GM21367 (cell line): ENCODE measurements around the gene ZFHX2.

Experiments
- ATAC-seq: cut with Tn5 transposase; IDR thresholded peaks from one replicate; pipeline ENCODE4 v1.9.1; 2021; ENCODE audit not compliant: unreplicated experiment

The ZFHX2 gene

DNA sequence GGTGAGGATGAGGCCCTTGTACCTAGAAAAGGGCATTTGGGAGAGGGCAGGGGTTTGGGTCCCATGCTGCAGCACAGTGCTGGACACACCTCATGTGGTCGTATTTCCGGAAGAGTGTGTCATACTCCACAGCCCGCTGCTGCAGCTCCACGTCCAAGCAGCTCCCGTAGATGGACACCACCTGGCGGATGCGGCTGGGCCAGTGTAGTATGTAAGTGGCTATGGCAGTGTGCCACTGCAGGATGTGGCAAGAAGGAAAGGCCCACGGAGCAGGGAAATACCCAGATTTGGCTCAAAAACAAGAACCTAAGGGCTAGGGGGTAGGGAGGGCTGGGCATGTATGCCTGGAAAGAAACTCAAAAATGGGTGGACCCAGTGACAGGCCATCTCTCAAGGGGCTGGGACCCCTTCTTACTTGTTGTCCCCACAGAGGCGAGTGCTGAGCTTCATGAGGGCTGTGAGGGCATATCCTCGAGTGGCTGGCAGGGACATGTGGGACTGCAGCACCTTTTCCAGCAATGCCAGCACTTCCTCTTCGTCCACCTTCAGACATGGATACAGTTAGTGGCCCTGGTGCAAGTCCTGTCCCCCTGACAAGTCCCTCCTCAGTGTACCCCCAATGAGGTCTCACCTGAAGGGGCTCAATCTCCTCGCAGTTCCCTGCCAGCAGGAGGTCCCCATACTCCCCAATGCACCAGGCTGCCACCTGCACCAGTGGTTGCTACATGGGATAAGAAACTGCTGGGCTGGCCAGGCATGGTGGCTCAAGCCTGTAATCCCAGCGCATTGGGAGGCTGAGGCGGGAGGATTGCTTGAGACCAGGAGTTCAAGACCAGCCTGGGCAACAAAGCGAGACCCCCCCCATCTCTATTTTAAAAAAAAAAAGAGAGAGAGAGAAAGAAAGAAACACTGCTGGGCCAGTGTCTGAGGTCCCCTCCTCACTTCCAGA is 10.6 kb upstream of the ZFHX2 start:
- ATAC-seq = no peak

GRCh38 chr14:23561259-23561658 is 9.7 kb upstream of the ZFHX2 start:
- ATAC-seq = no peak

GRCh38 chr14:23559926-23560520 is 8.5 kb upstream of the ZFHX2 start:
- ATAC-seq = no peak

DNA sequence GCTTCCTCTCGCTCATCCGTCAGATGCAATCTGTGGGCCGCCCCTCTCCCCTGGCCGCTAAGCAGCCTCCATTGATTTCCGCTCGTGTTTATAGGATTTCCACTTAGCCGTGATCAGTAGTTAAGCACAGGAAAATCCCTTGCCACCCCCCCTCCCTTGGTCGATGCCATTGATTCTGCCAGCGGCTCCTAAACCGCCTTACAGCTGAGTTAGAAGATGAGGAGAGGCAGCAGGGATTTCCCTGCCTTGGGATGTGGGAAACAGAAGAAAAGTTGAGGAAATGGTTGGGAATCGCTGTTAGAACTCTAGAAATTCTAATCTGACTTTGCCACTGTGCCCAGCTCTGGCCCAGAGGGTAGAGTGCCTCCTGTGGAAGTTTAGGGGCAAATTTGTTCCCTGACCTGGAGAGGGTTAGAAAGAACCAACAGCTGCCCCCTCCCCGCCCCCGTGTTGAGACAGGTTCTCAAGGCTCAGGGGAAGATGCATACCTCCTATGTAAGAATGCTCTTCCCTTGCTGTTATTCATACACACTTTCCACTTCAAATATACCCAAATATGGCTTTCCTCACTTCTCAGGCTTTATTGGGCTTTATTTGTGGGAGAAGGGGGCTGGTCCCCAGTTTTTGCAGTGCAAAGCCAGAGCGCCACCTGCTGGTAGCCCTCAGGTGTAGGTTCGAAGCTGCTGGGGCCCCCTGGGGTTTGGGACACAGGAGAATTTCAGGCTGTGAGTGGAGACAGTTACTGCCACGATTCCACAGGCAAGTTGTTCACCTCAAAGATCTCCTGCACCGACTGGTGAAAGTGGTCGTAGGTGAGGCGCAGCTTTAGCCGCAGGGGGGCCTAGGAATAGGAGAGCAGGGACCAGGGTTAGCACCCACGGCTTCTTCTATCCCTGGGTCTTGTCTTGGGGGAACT is 7.7 kb upstream of the ZFHX2 start:
- ATAC-seq = no peak

- no peak for ATAC-seq
Measured at GRCh38 chr14:23558346-23559009, 6.9 kb upstream of the ZFHX2 start.

- no peak for ATAC-seq
Measured at GRCh38 chr14:23557946-23558345, 6.4 kb upstream of the ZFHX2 start.

DNA sequence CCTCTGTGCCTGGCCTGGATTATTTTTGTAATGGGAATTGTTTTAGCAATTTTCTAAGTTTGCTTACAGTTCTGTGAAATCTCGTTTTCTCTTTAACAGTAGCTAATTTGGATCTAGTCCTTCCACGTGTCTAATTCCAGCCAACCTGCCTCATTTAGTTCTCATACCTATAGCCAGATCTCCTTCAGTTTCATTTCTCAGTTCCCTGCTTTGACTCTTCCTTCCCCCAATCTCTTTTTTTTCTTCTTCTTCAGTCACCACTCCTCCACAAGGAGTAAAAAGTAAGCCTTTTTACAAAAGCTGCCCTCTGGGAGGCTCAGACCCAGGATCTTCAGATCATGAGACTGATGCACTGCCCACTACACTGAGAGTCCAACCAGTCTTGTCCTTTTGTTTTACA is 6.0 kb upstream of the ZFHX2 start:
- no peak for ATAC-seq

DNA sequence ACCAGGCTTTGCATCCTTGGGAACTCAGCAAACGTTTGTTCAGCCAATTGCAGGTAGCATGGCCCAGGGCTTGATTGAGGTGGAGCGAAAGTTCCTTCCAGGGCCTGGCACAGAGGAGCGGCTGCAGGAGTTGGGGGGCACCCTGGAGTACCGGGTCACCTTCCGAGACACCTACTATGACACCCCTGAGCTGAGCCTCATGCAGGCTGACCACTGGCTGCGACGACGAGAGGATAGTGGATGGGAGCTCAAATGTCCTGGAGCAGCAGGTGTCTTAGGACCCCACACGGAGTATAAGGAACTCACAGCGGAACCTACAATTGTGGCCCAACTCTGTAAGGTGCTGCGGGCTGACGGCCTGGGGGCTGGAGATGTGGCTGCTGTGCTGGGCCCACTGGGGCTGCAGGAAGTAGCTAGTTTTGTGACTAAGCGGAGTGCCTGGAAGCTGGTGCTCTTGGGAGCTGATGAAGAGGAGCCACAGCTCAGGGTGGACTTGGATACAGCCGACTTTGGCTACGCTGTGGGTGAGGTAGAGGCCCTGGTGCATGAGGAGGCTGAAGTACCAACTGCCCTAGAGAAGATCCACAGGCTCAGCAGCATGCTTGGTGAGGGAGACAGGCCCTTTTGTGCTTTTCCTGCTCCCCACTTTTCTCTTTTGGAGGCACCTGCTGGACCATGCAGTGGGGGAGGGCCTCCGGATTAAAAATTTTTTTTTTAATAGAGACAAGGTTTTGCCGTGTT is 5.3 kb upstream of the ZFHX2 start:
- ATAC-seq = no peak

GRCh38 chr14:23555882-23556699 is 4.5 kb upstream of the ZFHX2 start, which contains the start of gene THTPA:
Gene THTPA (plus strand): TSS chr14:23556271. CDS start chr14:23556758, 487 bp downstream.
- peak; percentile 79 for ATAC-seq

DNA sequence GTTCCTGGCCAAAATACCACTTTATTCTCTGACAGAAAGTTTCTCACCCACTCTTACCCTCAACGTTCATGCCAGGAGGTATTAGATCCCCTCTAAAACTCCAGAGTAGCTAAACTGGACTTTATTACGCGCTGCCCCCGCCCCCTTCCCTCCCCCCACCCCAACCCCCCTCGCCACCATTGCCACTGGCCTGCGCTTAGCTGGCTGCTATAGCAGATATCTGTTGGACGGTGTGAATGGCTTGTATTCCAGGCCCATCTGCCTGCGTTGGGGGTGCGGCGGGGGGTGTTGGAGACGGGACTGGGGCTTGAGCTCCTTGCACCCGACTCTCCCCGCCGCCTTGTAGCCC is 3.9 kb upstream of the ZFHX2 start:
- ATAC-seq = no peak

GRCh38 chr14:23550812-23551265 is 726 bp downstream of the ZFHX2 start:
- ATAC-seq = no peak

DNA sequence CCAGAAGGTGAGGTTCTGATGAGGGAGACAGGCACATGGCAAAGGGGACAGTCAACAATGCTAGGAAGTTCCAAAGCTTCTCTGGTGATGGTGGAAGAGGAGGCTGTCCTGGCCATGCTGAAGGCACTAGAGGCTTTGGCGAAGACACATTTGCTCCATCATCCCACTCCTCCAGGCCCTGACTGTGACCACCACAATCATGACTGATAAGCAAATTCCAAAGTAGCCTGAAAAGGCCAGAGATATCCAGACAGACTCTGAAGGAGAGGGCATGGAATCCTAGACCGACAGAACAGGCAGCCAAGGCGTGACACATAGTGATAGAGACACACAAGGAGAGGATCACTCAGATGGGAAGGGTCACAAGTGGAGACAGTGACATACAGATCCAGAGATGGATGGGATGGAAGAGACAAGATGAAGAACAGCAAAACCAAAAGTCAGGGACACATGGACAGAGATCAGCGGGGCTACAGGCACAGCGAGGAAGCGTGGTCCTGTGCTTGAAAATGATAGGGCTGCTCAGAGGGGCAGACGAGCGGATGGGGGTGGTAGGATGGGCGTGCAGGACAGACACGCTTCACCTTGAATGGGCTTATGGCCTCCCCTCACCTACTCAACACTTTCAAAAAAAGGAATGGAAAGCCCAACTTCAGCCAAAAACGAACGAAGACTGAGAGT is 1.3 kb downstream of the ZFHX2 start:
- ATAC-seq = no peak

- no peak for ATAC-seq
Measured at GRCh38 chr14:23548351-23549318, 2.9 kb downstream of the ZFHX2 start.

- ATAC-seq = no peak
Measured at GRCh38 chr14:23547924-23548323, 3.6 kb downstream of the ZFHX2 start.

DNA sequence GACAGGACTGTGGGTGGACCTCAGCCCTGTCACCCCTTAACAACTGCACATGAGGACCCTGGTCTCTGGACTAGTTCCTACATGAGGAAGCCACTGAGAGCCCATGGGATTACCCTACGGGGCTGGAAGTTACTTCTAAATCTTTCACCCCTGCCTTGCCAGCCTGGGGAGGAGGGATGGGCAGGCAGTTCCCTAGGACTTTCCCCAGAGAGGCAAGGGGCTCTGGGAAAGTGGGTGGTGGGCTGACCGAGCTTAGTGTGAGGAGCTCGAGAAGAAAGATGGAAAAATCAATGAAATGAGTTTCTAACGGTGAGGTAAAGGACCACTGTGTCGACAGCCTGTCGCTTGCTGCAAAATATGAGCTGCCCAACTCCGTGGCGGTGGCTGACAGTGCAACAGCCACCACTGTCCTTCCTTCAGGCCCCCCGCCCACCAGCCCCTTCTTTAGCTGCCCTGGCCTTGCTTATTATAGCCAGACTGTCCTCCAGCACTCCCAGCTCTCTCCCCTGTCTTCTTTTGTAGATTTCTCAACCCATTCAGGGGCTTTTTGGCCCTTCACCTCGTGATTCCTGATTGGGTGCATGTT is 5.0 kb downstream of the ZFHX2 start:
- no peak for ATAC-seq

DNA sequence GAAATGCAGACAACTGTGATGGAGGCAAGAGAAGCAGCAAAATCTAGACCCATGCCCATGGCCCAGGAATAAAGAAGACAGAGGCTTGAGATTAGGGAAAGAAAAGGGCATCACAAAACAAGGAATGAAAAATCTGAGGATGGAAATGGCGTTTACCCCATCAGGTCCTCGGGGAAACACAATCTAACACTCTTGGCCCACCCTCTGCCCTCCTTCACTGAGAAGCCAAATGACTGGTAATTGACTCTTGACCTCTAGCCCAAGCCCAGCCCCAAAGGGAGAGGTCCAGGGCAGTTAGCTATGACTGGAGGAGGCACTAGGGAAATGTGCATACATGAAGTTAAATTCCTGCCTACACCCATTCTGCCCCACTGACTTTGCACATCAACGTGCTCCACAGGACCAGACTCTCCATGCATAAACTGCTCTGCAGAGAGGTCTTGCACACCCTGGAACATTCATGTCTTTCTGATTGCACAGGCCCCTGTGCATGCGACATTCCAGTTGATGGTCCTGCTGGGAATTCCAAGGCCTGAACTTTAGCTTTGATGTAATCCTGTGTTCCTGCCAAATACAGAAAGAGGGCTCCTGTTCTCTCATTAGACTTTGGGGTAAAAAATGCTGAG is 5.7 kb downstream of the ZFHX2 start:
- no peak for ATAC-seq
